HepG2 (cell line): ENCODE data around the gene TAF6. TPM values are rescaled to one million over a fixed set of nuclear protein-coding genes. Genes with fewer than 3 reads are reported as not detected.
A peak's percentile ranks its signal among the peaks of the same experiment; 100 is the strongest.

ENCODE experiments used
- ATAC-seq: fragments of 200-7000 bp; cut with Tn5 transposase; 3 replicates; pipeline ENCODE4 v1.9.1; 2020; ENCODE audit warnings: mild to moderate bottlenecking, moderate library complexity
- BruUV-seq: library from RNA; stranded (reverse); fragments of 400-500 nt; replicated peaks from 2 replicates; lab custom pipeline; 2021; lab: Mats Ljungman, UMichigan
- CTCF ChIA-PET: fragments of 300-600 bp; formaldehyde crosslinking; extraction: SDS; loops from one replicate; lab custom pipeline; 2021; ENCODE audit warnings: low total read pairs, inconsistent platforms, low intra/inter-chr PET ratio; lab: Yijun Ruan, JAX
- POLR2A ChIA-PET: fragments of 350-600 bp; sonication (Branson Sonifier 250); formaldehyde crosslinking; loops from one replicate; lab custom pipeline; 2020; ENCODE audit warnings: antibody characterized with exemption, inconsistent platforms; lab: Yijun Ruan, JAX
- DNase-seq: peaks from one replicate; pipeline ENCODE4 v3.0.0-alpha.2; 2015; ENCODE audit warnings: low spot score
- FAIRE-seq: peaks from 3 replicates; lab custom pipeline; 2011; peaks lifted over from hg19 to GRCh38; lab: Jason Lieb, UNC
- H2AFZ ChIP-seq: one replicate; pipeline ENCODE4 v1.6.1; 2011; ENCODE audit warnings: low read length, inconsistent platforms
- H3K27ac ChIP-seq: fragments of 300-600 bp; 3 replicates; pipeline ENCODE4 v1.8.0; 2011; ENCODE audit warnings: mixed run types, mild to moderate bottlenecking, mixed read lengths, low read length, inconsistent platforms; ENCODE audit not compliant: insufficient read depth; ENCODE audit errors: extremely low read length
- H3K27me3 ChIP-seq, 2 experiments: fragments of 200-600 bp in 1 of 2; 2 replicates in 1 of 2; 3 replicates in 1 of 2; pipeline versions ENCODE4 v1.6.0 to v1.8.0; 2011; ENCODE audit warnings: low read length in 2 of 2, mild to moderate bottlenecking in 2 of 2, moderate library complexity in 2 of 2, inconsistent platforms in 1 of 2; ENCODE audit not compliant: insufficient read depth in 2 of 2, control insufficient read depth in 1 of 2
- H3K36me3 ChIP-seq, 2 experiments: fragments of 200-600 bp in 1 of 2; replicated peaks in 1 of 2; 2 replicates in 1 of 2; 3 replicates in 1 of 2; pipeline versions ENCODE4 v1.5.1 to v1.8.0; 2011; ENCODE audit warnings: low read length in 2 of 2, inconsistent platforms in 1 of 2; ENCODE audit not compliant: insufficient read depth in 2 of 2, control insufficient read depth in 1 of 2
- H3K4me1 ChIP-seq: 2 replicates; pipeline ENCODE4 v1.5.1; 2012; ENCODE audit warnings: low read length, inconsistent platforms; ENCODE audit not compliant: insufficient read depth
- H3K4me2 ChIP-seq: 2 replicates; pipeline ENCODE4 v1.6.0; 2011; ENCODE audit warnings: low read depth, low read length, inconsistent platforms
- H3K4me3 ChIP-seq, 3 experiments: fragments of 200-600 bp in 1 of 3; sonication (generic), shearing (Covaris generic) in 1 of 3; replicated peaks in 1 of 3; 2 replicates each; pipeline ENCODE4 v1.5.1; 2011 to 2016; ENCODE audit warnings: low read length in 3 of 3, inconsistent platforms in 2 of 3, low read depth in 2 of 3, mild to moderate bottlenecking in 2 of 3, control low read depth in 1 of 3, mixed read lengths in 1 of 3; ENCODE audit not compliant: insufficient read depth in 1 of 3
- H3K79me2 ChIP-seq: one replicate; pipeline ENCODE4 v1.6.1; 2011; ENCODE audit warnings: low read length, inconsistent platforms; ENCODE audit not compliant: insufficient read depth
- H3K9ac ChIP-seq: 2 replicates; pipeline ENCODE4 v1.6.0; 2011; ENCODE audit warnings: mild to moderate bottlenecking, low read depth, low read length, inconsistent platforms; ENCODE audit not compliant: insufficient read depth
- H3K9me3 ChIP-seq: 2 replicates; pipeline ENCODE4 v1.5.1; 2012; ENCODE audit warnings: mild to moderate bottlenecking, low read length
- H4K20me1 ChIP-seq: 2 replicates; pipeline ENCODE4 v1.6.0; 2011; ENCODE audit warnings: inconsistent platforms, mild to moderate bottlenecking, low read length, moderate library complexity; ENCODE audit not compliant: insufficient read depth
- EED ChIP-seq: sonication (generic); formaldehyde crosslinking; IDR thresholded peaks from 2 replicates; pipeline ENCODE4 v1.5.0; 2020; ENCODE audit warnings: mild to moderate bottlenecking, missing genetic modification reagents
- NCOA2 ChIP-seq: sonication (generic); formaldehyde crosslinking; IDR thresholded peaks from 2 replicates; pipeline ENCODE4 v1.8.0; 2022; ENCODE audit warnings: inconsistent platforms
- NFIC ChIP-seq: IDR thresholded peaks from 2 replicates; pipeline ENCODE4 v1.6.1; 2012; ENCODE audit warnings: mild to moderate bottlenecking, low read length, inconsistent platforms
- POLR2A ChIP-seq, 2 experiments: IDR thresholded peaks; 2 replicates each; pipeline ENCODE4 v1.6.1; 2011; ENCODE audit warnings: low read depth in 2 of 2, low read length in 2 of 2, mild to moderate bottlenecking in 1 of 2, moderate library complexity in 1 of 2; ENCODE audit not compliant: insufficient read depth in 1 of 2
- RAD51 ChIP-seq: fragments of 450-650 bp; IDR thresholded peaks from 2 replicates; pipeline ENCODE4 v1.6.1; 2016; ENCODE audit warnings: borderline replicate concordance
- SIX1 ChIP-seq: sonication (generic); formaldehyde crosslinking; IDR thresholded peaks from 2 replicates; pipeline ENCODE4 v1.4.0; 2020; ENCODE audit warnings: missing genetic modification reagents, borderline replicate concordance
- ZFP1 ChIP-seq: IDR thresholded peaks from 2 replicates; pipeline ENCODE4 v1.6.1; 2016
- ZMYM3 ChIP-seq: sonication (generic); formaldehyde crosslinking; IDR thresholded peaks from 2 replicates; pipeline ENCODE4 v1.5.1; 2020; ENCODE audit warnings: mild to moderate bottlenecking, missing genetic modification reagents
- ZNF143 ChIP-seq: sonication (generic); formaldehyde crosslinking; IDR thresholded peaks from 2 replicates; pipeline ENCODE4 v1.4.0; 2020; ENCODE audit warnings: missing genetic modification reagents
- ZNF333 ChIP-seq: sonication (generic); formaldehyde crosslinking; IDR thresholded peaks from 2 replicates; pipeline ENCODE4 v1.4.0; 2020; ENCODE audit warnings: mild to moderate bottlenecking, missing genetic modification reagents, borderline replicate concordance
- WGBS: methylation state at CpG from one replicate; pipeline ENCODE4 v1.1.6; 2017; ENCODE audit warnings: low lambda C conversion rate; 5-methylcytosine and 5-hydroxymethylcytosine counted together
- in situ Hi-C: cut with HindIII; loops from 2 replicates; pipeline ENCODE4 v1.10.0; 2017; ENCODE audit warnings: low pct_unique_long_range_greater_than_20kb; ENCODE audit not compliant: extremely low pct_ligation_motif_present
- intact Hi-C: fragments of 100-400 bp; cut with micrococcal nuclease; formaldehyde crosslinking; loops from one replicate; pipeline ENCODE4 v1.10.0; 2022; ENCODE audit not compliant: unreplicated experiment
- polyA plus RNA-seq, 8 experiments: library from polyadenylated mRNA; depleted of rRNA in 3 of 8; stranded (reverse) in 7 of 8; unstranded in 1 of 8; fragments of >200 nt; fragmentation: Illumina TruSeq in 4 of 8; extraction: Trizol in 4 of 8; gene quantifications; 2 replicates each; pipeline versions ENCODE4 v1.2.1 to v1.2.3, GENCODE V29; 2011 to 2016; ENCODE audit warnings: low read depth in 4 of 8, missing spikeins in 1 of 8, mixed read lengths in 1 of 8; ENCODE audit not compliant: insufficient read depth in 1 of 8
- total RNA-seq, 5 experiments: library from RNA; depleted of rRNA; stranded (reverse); fragments of >200 nt; fragmentation: Illumina TruSeq; extraction: Trizol; gene quantifications; 2 replicates each; pipeline ENCODE4 v1.2.3, GENCODE V29; 2016; ENCODE audit warnings: low read depth in 1 of 5
- TF ChIP-seq, protein P1 (sequence below): sonication (generic); formaldehyde crosslinking; IDR thresholded peaks from 2 replicates; pipeline ENCODE4 v1.8.1; 2023; ENCODE audit warnings: missing genetic modification reagents, inconsistent platforms, borderline replicate concordance
- TF ChIP-seq, protein P2 (sequence below): sonication (generic); formaldehyde crosslinking; IDR thresholded peaks from 2 replicates; pipeline ENCODE4 v1.5.0; 2020; ENCODE audit warnings: missing genetic modification reagents
- TF ChIP-seq, protein P3 (sequence below): IDR thresholded peaks from 2 replicates; pipeline ENCODE4 v1.6.1; 2012; ENCODE audit warnings: low read depth, low read length, improper control_type of control experiment
- TF ChIP-seq, protein P4 (sequence below): sonication (generic); formaldehyde crosslinking; conservative IDR thresholded peaks from 2 replicates; pipeline ENCODE4 v1.8.0; 2022; ENCODE audit warnings: missing genetic modification reagents

TAF6 gene
- total and polyA plus RNA-seq, 2 of the 13 experiments (the other 11 are each of a cell fraction or from before 2014, with no cell fraction given): 12.9 to 18.8 TPM

DNA sequence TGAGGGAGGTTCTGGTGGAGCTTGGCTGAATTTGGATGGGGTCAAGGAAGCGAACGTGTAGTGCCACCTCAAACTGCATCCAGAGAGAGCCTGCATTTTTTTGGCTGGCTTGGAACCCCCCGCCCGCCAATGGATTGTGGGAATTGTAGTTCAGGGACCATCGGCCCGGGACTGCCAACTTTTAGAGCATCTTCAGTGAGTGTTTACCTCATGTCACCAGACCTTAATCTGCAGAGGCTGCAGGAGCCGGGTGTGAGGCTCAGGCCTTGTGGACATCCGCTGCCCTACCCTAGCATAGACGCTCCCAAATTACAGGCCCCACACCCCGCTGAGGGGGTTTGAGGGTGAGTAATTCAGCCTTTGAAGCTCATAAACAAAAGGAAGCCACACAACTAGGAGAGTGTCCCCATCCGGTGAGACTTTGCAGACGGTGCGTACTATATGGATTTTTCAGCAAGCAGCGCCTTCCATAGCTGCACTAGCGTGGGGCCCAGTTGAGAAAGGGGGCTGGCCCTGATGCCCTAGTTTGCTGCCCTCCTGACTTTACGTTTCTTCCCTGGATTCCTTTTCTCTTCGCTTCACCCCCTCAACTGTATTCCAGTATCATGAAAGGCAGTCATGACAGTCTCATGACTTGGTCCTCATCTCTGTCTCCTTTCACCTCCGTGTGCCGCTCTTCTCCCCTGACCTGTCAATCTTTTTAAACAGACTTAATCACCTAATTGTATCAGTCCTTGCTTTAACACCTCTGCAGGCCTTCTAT, 993 bp upstream of the TAF6 start (continued):
- peak; percentile 89 for TF ChIP-seq ZNF143 (CRISPR knock-in tag)

DNA sequence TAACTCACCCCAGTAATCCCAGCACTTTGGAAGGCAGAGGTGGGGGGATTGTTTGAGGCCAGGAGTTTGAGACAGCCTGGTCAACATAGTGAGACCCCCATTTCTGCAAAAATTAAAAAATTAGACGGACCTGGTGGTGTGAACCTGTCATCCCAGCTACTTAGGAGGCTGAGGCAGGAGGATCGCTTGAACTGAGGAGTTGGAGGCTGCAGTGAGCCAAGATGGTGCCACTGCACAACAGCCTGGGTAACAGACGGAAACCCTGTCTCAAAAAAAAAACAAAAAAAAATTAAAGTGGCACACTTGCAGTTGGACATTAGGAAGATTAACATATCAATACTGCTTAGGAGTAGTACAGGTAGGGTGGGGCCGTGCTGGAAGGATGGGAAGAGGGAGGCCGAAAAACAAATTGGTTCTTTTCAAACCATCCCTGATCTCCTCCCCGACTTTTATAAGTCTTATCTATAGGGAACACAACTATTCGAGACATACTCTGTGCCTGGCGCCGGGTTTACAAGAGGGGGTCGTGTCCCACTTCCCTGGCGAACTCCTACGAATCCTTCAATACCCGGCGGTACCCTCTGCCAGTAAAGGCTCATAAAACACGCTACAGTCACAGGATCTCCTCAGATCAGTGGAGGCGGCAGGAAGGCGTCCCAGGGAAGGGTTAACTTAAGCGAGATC, 628 bp downstream of the TAF6 start:
- intact Hi-C loops: loop anchor here (2.0 kb wide), 1 partner anchor 18 kb away; the partner anchor contains the start of genes AP4M1 and MCM7
- TF ChIP-seq EED (CRISPR knock-in tag) (no peak), ZFP1 (no peak), NFIC (no peak), SIX1 (CRISPR knock-in tag) (no peak), ZMYM3 (CRISPR knock-in tag) (0 out of 2 replicates have a peak, but pooled peaks have one; percentile 22), POLR2A (IDR thresholded peaks at IDR 0.05; ENCODE audit: insufficient read depth in 1 of 2, low read depth in 2 of 2, low read length in 2 of 2) (no peak), ZNF333 (CRISPR knock-in tag) (no peak), RAD51 (no peak), NCOA2 (no peak)
- TF ChIP-seq, protein P1, sequence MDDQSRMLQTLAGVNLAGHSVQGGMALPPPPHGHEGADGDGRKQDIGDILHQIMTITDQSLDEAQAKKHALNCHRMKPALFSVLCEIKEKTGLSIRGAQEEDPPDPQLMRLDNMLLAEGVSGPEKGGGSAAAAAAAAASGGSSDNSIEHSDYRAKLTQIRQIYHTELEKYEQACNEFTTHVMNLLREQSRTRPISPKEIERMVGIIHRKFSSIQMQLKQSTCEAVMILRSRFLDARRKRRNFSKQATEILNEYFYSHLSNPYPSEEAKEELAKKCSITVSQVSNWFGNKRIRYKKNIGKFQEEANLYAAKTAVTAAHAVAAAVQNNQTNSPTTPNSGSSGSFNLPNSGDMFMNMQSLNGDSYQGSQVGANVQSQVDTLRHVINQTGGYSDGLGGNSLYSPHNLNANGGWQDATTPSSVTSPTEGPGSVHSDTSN (CRISPR knock-in tag): no peak
- TF ChIP-seq, protein P2, sequence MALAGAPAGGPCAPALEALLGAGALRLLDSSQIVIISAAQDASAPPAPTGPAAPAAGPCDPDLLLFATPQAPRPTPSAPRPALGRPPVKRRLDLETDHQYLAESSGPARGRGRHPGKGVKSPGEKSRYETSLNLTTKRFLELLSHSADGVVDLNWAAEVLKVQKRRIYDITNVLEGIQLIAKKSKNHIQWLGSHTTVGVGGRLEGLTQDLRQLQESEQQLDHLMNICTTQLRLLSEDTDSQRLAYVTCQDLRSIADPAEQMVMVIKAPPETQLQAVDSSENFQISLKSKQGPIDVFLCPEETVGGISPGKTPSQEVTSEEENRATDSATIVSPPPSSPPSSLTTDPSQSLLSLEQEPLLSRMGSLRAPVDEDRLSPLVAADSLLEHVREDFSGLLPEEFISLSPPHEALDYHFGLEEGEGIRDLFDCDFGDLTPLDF (CRISPR knock-in tag): no peak
- TF ChIP-seq, protein P3, sequence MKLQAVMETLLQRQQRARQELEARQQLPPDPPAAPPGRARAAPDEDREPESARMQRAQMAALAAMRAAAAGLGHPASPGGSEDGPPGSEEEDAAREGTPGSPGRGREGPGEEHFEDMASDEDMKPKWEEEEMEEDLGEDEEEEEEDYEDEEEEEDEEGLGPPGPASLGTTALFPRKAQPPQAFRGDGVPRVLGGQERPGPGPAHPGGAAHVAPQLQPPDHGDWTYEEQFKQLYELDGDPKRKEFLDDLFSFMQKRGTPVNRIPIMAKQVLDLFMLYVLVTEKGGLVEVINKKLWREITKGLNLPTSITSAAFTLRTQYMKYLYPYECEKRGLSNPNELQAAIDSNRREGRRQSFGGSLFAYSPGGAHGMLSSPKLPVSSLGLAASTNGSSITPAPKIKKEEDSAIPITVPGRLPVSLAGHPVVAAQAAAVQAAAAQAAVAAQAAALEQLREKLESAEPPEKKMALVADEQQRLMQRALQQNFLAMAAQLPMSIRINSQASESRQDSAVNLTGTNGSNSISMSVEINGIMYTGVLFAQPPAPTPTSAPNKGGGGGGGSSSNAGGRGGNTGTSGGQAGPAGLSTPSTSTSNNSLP: no peak
- TF ChIP-seq, protein P4, sequence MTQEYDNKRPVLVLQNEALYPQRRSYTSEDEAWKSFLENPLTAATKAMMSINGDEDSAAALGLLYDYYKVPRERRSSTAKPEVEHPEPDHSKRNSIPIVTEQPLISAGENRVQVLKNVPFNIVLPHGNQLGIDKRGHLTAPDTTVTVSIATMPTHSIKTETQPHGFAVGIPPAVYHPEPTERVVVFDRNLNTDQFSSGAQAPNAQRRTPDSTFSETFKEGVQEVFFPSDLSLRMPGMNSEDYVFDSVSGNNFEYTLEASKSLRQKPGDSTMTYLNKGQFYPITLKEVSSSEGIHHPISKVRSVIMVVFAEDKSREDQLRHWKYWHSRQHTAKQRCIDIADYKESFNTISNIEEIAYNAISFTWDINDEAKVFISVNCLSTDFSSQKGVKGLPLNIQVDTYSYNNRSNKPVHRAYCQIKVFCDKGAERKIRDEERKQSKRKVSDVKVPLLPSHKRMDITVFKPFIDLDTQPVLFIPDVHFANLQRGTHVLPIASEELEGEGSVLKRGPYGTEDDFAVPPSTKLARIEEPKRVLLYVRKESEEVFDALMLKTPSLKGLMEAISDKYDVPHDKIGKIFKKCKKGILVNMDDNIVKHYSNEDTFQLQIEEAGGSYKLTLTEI (CRISPR knock-in tag): no peak

More for the DNA sequence above, 628 bp downstream of the TAF6 start:
- Histone ChIP-seq H3K36me3 (peaks cover 0 to 3% of the 10 kb centered on the region in 2 experiments; a peak in 2 of 5 replicates), H3K9ac (peak overlapping the region; percentile 87), H4K20me1 (no peaks in the 10 kb centered on the region), H2AFZ (no peak overlapping the region), H3K4me3 (peak overlapping the region; percentile 72 to 98 (median 95)), H3K4me2 (peak overlapping the region; percentile 98), H3K9me3 (no peaks in the 10 kb centered on the region), H3K79me2 (peaks cover 8% of the 10 kb centered on the region), H3K27me3 (no peaks in the 10 kb centered on the region; a peak in 1 of 5 replicates), H3K4me1 (peaks cover 33% of the 10 kb centered on the region), H3K27ac (peak overlapping the region; percentile 77)
- in situ Hi-C loops: no loop called here
- FAIRE-seq (no peak), ATAC-seq (no peak), DNase-seq (no peak)
- CTCF ChIA-PET: no interaction called here
- WGBS: 13% methylated on average over 15 of the region's 18 CpGs
- POLR2A ChIA-PET: interaction anchor here (1.0 kb wide), 1 partner anchor 30 kb away, joined by 3 read pairs; the partner anchor contains the start of gene LAMTOR4
- TSS peak; percentile 48 for BruUV-seq
